GM21381 (cell line): ENCODE results near the gene RUSC2.
"Not testable (repeated sequence)": the region's sequence is repeated elsewhere in the genome, so short reads cannot be mapped to it uniquely, and the experiment has no call there.

Experiments used
- ATAC-seq: cut with Tn5 transposase; IDR thresholded peaks from one replicate; pipeline ENCODE4 v1.9.1; 2021; ENCODE audit warnings: mild to moderate bottlenecking, moderate library complexity; ENCODE audit not compliant: unreplicated experiment

Gene RUSC2

GRCh38 chr9:35489313-35490154 is at the start of gene RUSC2:
TSS of gene RUSC2 (plus strand) at chr9:35490111. CDS start at chr9:35546522, 56,411 bp downstream.
- no peak for ATAC-seq

- ATAC-seq, result no peak
Measured at GRCh38 chr9:35446012-35446411, 43.9 kb upstream of the RUSC2 start.

- ATAC-seq, result no peak
Measured at GRCh38 chr9:35448496-35448895, 41.4 kb upstream of the RUSC2 start.

- ATAC-seq, result no peak
Measured at GRCh38 chr9:35452481-35452880, 37.4 kb upstream of the RUSC2 start.

- ATAC-seq, result no peak
Measured at GRCh38 chr9:35453786-35454185, 36.1 kb upstream of the RUSC2 start.

GRCh38 chr9:35464141-35465025 is 25.5 kb upstream of the RUSC2 start:
- no peak for ATAC-seq

- ATAC-seq, result no peak
Measured at GRCh38 chr9:35470340-35470739, 19.6 kb upstream of the RUSC2 start.

- ATAC-seq, result no peak
Measured at GRCh38 chr9:35470894-35471293, 19.0 kb upstream of the RUSC2 start.

- ATAC-seq, result no peak
Measured at GRCh38 chr9:35476596-35476995, 13.3 kb upstream of the RUSC2 start.

GRCh38 chr9:35477211-35477855 is 12.6 kb upstream of the RUSC2 start:
- ATAC-seq, result not testable (repeated sequence)

- no peak for ATAC-seq
Measured at GRCh38 chr9:35478871-35479270, 11.0 kb upstream of the RUSC2 start.

GRCh38 chr9:35481347-35481975 is 8.4 kb upstream of the RUSC2 start:
- no peak for ATAC-seq

- no peak for ATAC-seq
Measured at GRCh38 chr9:35482071-35482470, 7.8 kb upstream of the RUSC2 start.

GRCh38 chr9:35484406-35484805 is 5.5 kb upstream of the RUSC2 start:
- no peak for ATAC-seq

GRCh38 chr9:35487081-35487480 is 2.8 kb upstream of the RUSC2 start:
- no peak for ATAC-seq

GRCh38 chr9:35488021-35488420 is 1.9 kb upstream of the RUSC2 start:
- no peak for ATAC-seq

GRCh38 chr9:35488566-35489312 is 1.2 kb upstream of the RUSC2 start:
- ATAC-seq, result no peak

- no peak for ATAC-seq
Measured at GRCh38 chr9:35490155-35490909, 421 bp downstream of the RUSC2 start.

- no peak for ATAC-seq
Measured at GRCh38 chr9:35490910-35491465, 1.1 kb downstream of the RUSC2 start.
